ENCODE data around the gene USP6.

DNA sequence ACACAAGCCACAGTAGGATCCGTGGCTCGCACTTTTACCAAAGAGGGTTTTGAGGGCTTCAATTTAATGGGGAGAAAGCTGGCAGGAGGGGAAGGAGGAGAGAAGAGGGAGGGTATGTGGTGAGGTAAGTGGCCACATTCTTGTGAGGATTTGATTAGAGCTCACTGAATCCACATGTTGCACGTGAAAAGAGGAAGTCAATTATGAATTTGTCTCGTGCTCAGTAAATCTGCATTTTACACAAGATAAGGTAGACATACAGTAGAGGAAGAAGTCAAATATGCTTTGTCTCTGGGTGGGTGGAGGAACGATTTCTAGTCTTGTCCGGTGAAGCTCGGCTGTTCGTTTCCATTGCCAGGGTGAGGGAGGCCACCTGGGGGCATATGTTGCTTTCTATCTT lies 5.0 kb upstream of the USP6 start:
- TF ChIP-seq JUND (IDR thresholded peaks at IDR 0.05; ENCODE audit: low read depth, low read length) (no peak), PBX3 (IDR thresholded peaks at IDR 0.05; ENCODE audit: insufficient replicate concordance, low read depth, low read length) (no peak), ZNF274 (IDR thresholded peaks at IDR 0.05; ENCODE audit: insufficient read depth, insufficient read length) (no peak), SRF (IDR thresholded peaks at IDR 0.05; ENCODE audit: low read depth in 2 of 2, low read length in 2 of 2) (no peak), TAF1 (IDR thresholded peaks at IDR 0.05; ENCODE audit: borderline replicate concordance, low read depth, low read length) (no peak), ZSCAN29 (IDR thresholded peaks at IDR 0.05) (no peak), SUZ12 (IDR thresholded peaks at IDR 0.05; ENCODE audit: unreplicated experiment) (no peak), CREB1 (IDR thresholded peaks at IDR 0.05; ENCODE audit: low read depth) (no peak), CTCF (IDR thresholded peaks at IDR 0.05 in 2 of 3, conservative IDR thresholded peaks at IDR 0.05 in 1 of 3; ENCODE audit: control insufficient read depth in 2 of 3, extremely low read depth in 1 of 3, insufficient read depth in 1 of 3, low read depth in 3 of 3, low read length in 3 of 3) (0 out of 6 replicates have a peak, but pooled peaks of 1 of the 3 experiments have one; percentile 4), BCLAF1 (IDR thresholded peaks at IDR 0.05) (no peak), TARDBP (IDR thresholded peaks at IDR 0.05; ENCODE audit: borderline replicate concordance) (no peak), KDM1A (IDR thresholded peaks at IDR 0.05; ENCODE audit: borderline replicate concordance) (no peak)
- TF ChIP-seq, protein P1, sequence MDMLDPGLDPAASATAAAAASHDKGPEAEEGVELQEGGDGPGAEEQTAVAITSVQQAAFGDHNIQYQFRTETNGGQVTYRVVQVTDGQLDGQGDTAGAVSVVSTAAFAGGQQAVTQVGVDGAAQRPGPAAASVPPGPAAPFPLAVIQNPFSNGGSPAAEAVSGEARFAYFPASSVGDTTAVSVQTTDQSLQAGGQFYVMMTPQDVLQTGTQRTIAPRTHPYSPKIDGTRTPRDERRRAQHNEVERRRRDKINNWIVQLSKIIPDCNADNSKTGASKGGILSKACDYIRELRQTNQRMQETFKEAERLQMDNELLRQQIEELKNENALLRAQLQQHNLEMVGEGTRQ (IDR thresholded peaks at IDR 0.05; ENCODE audit: borderline replicate concordance, low read depth, low read length): no peak
- TF ChIP-seq, protein P2, sequence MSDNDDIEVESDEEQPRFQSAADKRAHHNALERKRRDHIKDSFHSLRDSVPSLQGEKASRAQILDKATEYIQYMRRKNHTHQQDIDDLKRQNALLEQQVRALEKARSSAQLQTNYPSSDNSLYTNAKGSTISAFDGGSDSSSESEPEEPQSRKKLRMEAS (IDR thresholded peaks at IDR 0.05; ENCODE audit: low read depth, low read length): no peak

Data from GM12878 (cell line).